Stimulated activated memory B cell treated with anti-CD40 and anti-IgM and Interleukin-4, amounts not matched to agents 10 μg/mL and 1 μg/mL and 100 μg/mL, for 72 hours (primary cell): ENCODE measurements around the gene ACER2.
"Not testable (repeated sequence)": the region's sequence is repeated elsewhere in the genome, so short reads cannot be mapped to it uniquely, and the experiment has no call there.

ENCODE experiments used
- ATAC-seq: fragments of 150-1000 bp; cut with Tn5 transposase; 2 replicates; pipeline ENCODE4 v1.10.0; 2021
- H3K27ac Mint-ChIP-seq: one replicate; pipeline ENCODE4 v1.8.0; 2022; ENCODE audit warnings: mild to moderate bottlenecking, mixed read lengths
- H3K27me3 Mint-ChIP-seq: one replicate; pipeline ENCODE4 v1.8.0; 2022; ENCODE audit warnings: mixed read lengths
- H3K36me3 Mint-ChIP-seq: one replicate; pipeline ENCODE4 v1.8.0; 2022; ENCODE audit warnings: mixed read lengths
- H3K4me1 Mint-ChIP-seq: one replicate; pipeline ENCODE4 v1.8.0; 2022; ENCODE audit warnings: mixed read lengths
- H3K4me3 Mint-ChIP-seq: one replicate; pipeline ENCODE4 v1.8.0; 2022; ENCODE audit warnings: mild to moderate bottlenecking, moderate library complexity, mixed read lengths
- H3K9me3 Mint-ChIP-seq: one replicate; pipeline ENCODE4 v1.8.0; 2022; ENCODE audit warnings: mixed read lengths

ACER2 gene

DNA sequence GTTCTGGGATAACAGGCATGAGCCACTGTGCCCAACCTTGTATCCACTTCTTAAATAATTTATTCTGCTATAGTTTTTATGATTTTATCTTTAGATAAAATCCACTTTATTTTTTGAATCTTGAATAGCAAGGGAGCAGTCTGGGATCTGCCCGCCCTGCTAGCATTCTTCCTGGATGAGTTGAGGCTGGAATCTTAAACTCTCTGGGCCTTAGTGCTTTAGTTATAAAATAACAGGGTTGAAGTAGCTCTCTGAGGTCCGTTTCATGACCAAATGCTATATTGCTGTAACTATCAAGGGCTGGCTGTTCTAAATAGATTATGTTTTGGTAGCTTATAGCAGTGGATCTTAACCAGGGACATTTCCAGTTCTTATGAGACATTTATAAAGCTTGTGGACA, 20.8 kb downstream of the ACER2 start:
- Mint-ChIP-seq H3K36me3 (peaks cover 25% of the 10 kb centered on the region), H3K4me1 (no peaks in the 10 kb centered on the region), H3K9me3 (no peaks in the 10 kb centered on the region), H3K4me3 (no peak overlapping the region), H3K27me3 (no peaks in the 10 kb centered on the region), H3K27ac (no peak overlapping the region)
- no peak for ATAC-seq

DNA sequence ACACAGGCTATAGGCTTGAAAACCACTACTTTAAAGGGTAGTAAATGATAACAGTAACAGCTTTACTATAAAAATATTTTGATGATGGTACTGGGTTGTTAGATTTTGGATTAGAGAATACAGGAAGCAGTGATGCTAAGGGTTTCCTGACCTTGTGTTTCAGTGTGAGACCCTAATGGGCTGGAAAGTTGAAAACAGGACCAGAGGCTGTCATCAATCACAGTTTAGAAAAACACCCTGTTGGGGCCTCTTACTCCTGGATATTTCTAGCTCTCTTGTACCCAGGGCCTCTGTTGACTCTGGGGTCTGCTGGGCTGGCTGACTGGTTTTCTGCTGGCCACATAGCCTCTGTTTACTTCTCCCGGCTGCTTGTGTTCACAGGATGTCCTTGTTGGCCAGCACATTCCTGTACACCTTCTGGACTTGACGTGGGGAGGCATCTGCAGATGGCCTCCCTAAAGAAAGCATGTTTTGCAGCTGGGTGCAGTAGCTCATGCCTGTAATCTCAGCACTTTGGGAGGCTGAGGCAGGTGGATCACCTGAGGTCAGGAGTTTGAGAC, 21.5 kb downstream of the ACER2 start:
- no peak overlapping the region for H3K27ac Mint-ChIP-seq
- H3K4me1 Mint-ChIP-seq: no peaks in the 10 kb centered on the region
- ATAC-seq: no peak
- no peak overlapping the region for H3K4me3 Mint-ChIP-seq
- no peaks in the 10 kb centered on the region for H3K9me3 Mint-ChIP-seq
- peaks cover 23% of the 10 kb centered on the region for H3K36me3 Mint-ChIP-seq
- H3K27me3 Mint-ChIP-seq: no peaks in the 10 kb centered on the region

DNA sequence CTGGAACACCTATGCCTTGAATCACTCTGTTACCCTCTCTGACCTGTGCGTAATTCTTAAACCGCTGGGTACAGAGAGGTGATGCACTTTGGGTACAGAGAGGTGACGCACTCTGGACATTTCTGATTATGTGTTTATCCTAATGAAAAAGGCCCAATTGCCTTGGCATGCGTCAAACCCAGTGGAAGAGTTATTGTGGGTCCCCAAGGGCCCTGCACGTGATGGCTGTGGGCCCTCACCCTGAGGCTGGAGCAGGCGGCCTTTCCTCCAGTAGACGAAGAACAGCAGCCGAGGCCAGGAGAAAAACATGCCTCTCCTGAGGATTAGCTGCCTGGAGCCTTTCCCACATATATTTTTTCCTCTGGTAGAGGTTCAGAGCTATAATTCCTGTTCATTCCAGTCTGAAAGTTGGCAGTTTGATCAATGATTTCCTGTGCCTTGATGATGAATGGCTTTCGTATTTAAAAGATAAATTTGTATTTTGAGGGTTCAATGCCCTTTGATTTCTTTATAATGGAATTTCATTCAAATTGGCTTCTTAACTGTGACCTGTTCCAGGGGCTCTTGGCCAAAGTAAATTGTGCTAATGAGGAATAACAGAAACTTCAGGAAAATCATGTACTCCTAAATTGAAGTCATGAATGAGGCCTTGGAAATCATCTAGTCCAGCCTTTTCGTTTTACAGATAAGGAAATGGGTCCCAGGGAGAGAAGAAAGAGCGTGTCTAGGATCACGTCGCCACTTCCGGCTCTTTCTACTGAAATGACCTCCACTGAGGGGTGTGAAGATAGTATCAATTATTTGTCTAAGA, 22.8 kb downstream of the ACER2 start:
- ATAC-seq: no peak
- H3K4me1 Mint-ChIP-seq: no peaks in the 10 kb centered on the region
- H3K36me3 Mint-ChIP-seq: peaks cover 15% of the 10 kb centered on the region
- no peak overlapping the region for H3K4me3 Mint-ChIP-seq
- H3K27me3 Mint-ChIP-seq: no peaks in the 10 kb centered on the region
- H3K27ac Mint-ChIP-seq: no peak overlapping the region
- no peaks in the 10 kb centered on the region for H3K9me3 Mint-ChIP-seq

DNA sequence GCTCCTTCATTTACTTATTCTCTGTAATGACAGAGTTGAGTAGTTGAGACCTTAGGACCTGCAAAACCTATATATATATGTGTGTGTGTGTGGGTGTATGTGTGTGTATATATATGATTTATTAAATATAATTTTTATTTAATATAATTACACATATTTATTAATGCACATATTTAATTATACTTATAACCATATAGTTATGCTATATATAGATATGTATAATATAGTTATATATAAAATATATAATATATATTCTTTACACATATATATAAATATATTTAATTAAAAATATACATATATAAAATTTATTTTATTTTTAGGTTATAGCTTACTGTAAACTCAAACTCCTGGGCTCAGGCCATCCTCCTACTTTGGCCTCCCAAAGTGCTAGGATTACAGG, 23.7 kb downstream of the ACER2 start:
- Mint-ChIP-seq H3K36me3 (peaks cover 22% of the 10 kb centered on the region), H3K4me1 (no peaks in the 10 kb centered on the region), H3K27ac (no peak overlapping the region), H3K4me3 (no peak overlapping the region), H3K9me3 (no peaks in the 10 kb centered on the region), H3K27me3 (no peaks in the 10 kb centered on the region)
- no peak for ATAC-seq

- not testable (repeated sequence) for H3K9me3 Mint-ChIP-seq, H3K4me1 Mint-ChIP-seq, H3K27me3 Mint-ChIP-seq, H3K4me3 Mint-ChIP-seq, ATAC-seq, H3K27ac Mint-ChIP-seq
- peaks cover 18% of the 10 kb centered on the region for H3K36me3 Mint-ChIP-seq
Measured at GRCh38 chr9:19433729-19434128, 24.9 kb downstream of the ACER2 start.

DNA sequence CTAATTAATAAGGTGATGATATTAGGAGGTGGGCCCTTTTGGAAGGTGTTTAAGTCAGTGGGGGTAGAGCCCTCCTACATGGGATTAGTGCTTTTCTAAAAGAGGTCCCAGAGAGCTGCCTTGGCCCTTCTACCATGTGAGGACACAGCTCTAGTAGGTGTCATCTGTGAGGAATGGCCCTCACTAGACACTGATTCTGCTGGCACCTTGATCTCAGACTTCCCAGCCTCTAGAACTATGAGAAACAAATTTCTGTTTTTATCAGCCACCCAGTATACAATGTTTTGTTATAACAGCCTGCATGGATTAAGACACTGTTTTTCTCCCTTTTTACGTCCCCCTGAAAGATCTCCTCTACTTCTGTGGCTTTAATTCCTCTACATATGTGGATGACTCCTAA, 31.6 kb downstream of the ACER2 start:
- H3K4me3 Mint-ChIP-seq: no peak overlapping the region
- H3K27me3 Mint-ChIP-seq: no peaks in the 10 kb centered on the region
- H3K27ac Mint-ChIP-seq: peak overlapping the region; percentile 84
- no peak for ATAC-seq
- H3K4me1 Mint-ChIP-seq: peaks cover 10% of the 10 kb centered on the region
- peaks cover 27% of the 10 kb centered on the region for H3K36me3 Mint-ChIP-seq
- no peaks in the 10 kb centered on the region for H3K9me3 Mint-ChIP-seq

DNA sequence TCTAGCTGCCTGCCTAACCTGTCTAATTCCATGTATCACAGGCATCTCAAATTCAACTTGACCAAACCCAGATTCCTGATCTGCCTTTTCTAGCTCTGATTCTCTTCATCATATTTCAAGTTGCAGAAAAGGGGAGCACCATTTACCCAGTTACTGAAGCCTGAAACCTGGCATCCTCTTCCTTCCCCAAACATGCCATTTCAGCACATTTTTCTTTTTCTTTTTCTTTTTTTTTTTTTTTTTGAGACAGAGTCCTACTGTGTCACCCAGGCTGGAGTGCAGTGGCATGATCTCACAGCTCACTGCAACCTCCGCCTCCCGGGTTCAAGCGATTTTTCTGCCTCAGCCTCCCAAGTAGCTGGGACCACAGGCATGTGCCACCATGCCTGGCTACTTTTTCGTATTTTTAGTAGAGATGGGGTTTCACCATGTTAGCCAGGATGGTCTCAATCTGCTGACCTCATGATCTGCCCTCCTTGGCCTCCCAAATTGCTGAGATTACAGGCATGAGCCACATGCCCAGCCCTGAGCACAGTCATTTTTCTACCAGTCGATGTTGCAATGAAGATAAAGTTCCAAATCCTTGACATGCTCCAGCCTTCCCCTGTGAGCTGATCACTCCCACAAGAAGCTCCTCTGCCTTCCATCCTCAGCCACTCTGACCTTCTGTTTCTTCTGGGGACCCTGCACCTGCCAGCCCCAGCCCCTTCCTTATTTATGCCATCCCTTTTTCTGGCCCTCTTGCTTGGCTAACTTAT, 32.2 kb downstream of the ACER2 start:
- peaks cover 32% of the 10 kb centered on the region for H3K36me3 Mint-ChIP-seq
- H3K27ac Mint-ChIP-seq: peak overlapping the region; percentile 84
- no peaks in the 10 kb centered on the region for H3K9me3 Mint-ChIP-seq
- peaks cover 10% of the 10 kb centered on the region for H3K4me1 Mint-ChIP-seq
- H3K4me3 Mint-ChIP-seq: no peak overlapping the region
- no peak for ATAC-seq
- no peaks in the 10 kb centered on the region for H3K27me3 Mint-ChIP-seq

DNA sequence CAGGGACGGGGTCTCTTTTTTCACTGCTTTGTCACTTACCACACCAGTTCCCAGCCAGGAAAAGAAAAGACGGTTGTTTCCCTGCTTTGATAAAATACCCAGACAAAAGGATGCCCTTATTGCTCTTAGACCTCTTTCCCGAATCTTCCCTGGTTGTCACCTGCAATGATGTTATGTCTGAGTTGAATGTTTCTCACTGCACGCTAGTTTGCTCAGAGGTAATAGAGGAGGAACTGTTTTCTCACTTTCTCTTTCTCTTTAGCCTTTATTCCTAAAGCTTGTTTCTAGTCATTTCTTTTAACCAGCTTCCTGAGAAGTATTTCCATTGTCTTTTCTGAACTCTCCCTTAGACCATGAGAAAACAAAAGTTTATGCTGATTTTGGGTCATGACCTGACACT, 32.9 kb downstream of the ACER2 start:
- Mint-ChIP-seq H3K9me3 (no peaks in the 10 kb centered on the region), H3K27ac (peak overlapping the region; percentile 84), H3K36me3 (peaks cover 30% of the 10 kb centered on the region), H3K27me3 (no peaks in the 10 kb centered on the region), H3K4me3 (peak overlapping the region; percentile 70), H3K4me1 (peaks cover 10% of the 10 kb centered on the region)
- ATAC-seq: peak; percentile 56

DNA sequence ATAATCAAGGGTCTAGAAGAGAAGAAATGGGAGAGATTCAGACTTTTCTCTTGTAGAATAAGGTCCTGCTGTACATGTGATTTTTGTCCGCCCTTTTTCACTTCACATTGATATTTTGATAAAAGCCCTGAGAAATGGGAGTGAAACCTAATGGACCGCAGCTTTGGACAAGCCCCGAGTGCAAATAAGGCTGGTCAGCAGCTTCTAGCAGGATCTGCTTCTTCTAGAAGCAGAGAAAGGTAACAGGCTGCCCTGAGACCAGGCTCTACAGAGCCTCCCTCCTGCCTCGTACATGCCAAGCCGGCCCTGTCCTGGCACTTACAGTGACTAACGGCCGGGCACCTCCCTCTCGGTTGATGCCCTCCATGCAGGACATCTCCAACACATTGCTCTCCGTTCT, 33.4 kb downstream of the ACER2 start:
- Mint-ChIP-seq H3K27me3 (no peaks in the 10 kb centered on the region), H3K4me3 (no peak overlapping the region), H3K9me3 (no peaks in the 10 kb centered on the region), H3K4me1 (peaks cover 10% of the 10 kb centered on the region), H3K27ac (peak overlapping the region; percentile 84), H3K36me3 (peaks cover 25% of the 10 kb centered on the region)
- ATAC-seq: no peak

DNA sequence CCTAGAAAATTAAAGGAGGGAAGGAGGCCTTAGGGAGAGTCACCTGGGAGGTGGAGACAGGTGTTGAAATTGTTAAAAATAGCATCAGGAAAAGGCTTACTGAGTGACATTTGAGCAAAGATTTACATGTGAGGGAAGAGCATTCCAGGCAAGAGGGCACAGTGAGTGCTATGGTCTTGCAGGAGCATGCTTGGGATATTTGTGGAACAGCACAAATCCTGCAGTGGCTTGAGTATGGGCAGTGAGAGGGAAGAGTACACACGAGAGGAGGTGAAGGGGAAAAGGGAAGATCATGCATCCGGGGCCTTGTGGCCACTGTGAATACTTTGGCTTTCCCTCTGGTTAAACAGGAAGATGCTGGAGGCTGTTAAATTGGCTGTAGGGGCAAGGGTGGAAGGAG, 36.6 kb downstream of the ACER2 start:
- no peaks in the 10 kb centered on the region for H3K9me3 Mint-ChIP-seq
- ATAC-seq: no peak
- H3K27ac Mint-ChIP-seq: no peak overlapping the region
- H3K27me3 Mint-ChIP-seq: no peaks in the 10 kb centered on the region
- H3K36me3 Mint-ChIP-seq: peaks cover 8% of the 10 kb centered on the region
- peaks cover 10% of the 10 kb centered on the region for H3K4me1 Mint-ChIP-seq
- H3K4me3 Mint-ChIP-seq: no peak overlapping the region

DNA sequence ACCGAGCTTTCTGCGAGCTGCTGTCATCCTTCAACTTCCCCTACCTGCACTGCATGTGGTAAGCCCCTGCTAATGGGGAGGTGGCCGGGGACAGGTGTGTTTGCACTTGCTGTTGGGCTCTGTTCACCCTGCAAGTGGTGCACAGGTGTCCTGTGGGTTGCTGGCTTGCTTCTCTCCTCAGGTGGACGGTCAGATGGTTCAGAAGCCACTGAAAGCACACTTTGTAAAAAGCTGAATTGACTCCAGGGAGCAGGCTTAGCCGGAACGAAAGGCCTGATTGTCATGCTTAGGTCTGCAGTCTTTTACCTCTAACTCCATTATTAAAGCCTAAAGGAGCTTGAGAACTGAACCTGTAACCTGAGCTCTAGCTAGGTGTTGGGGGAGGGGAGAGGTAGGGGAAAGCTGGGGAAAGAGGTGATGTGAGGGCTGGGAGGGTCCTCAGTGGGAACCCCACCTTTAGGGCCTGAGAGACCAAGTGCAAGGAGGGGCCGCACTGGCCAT, 37.6 kb downstream of the ACER2 start:
- no peaks in the 10 kb centered on the region for H3K27me3 Mint-ChIP-seq
- no peak overlapping the region for H3K4me3 Mint-ChIP-seq
- H3K9me3 Mint-ChIP-seq: no peaks in the 10 kb centered on the region
- ATAC-seq: no peak
- H3K36me3 Mint-ChIP-seq: peaks cover 8% of the 10 kb centered on the region
- peaks cover 12% of the 10 kb centered on the region for H3K4me1 Mint-ChIP-seq
- no peak overlapping the region for H3K27ac Mint-ChIP-seq

DNA sequence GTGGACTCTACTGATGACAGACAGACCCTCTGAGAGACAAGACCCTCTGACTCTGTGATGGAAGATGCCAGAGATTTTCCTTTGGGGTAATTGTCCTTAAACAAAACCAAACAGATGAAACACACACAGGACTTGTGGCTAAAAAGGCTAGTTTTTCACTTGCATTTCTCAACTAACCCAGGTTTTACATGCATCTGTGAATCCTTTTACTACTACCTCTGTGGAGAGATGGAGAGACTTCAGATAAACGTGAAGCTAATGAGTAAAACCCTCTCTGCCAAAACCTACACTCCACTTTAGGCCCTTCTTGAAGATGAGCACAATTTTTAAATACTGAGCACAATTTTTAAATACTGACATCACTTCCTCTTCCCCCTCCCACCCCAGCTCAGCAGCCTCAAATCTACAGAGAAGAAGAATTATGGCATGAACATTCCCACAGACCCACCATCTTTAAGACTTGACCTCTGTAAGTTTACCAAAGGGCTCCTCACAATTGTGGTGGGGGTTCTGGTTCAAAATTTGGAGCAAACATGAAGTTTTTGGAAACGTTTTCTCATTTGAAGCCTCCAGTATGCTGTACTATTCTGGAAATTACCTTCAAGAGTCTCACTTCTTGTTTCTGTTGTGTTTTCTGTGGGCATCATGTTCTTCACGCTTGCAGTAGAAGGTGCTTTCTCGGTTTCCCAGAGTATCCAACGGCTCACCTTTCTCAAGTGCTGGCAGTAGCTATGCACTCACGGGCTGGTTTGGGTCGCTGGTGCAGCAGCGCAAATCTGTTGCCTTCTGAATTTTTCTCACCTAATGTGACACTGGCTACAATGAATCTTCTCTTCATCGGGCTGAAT, 42.7 kb downstream of the ACER2 start:
- ATAC-seq: peak; percentile 92
- H3K4me1 Mint-ChIP-seq: peaks cover 13% of the 10 kb centered on the region
- peak overlapping the region; percentile 95 for H3K27ac Mint-ChIP-seq
- no peaks in the 10 kb centered on the region for H3K36me3 Mint-ChIP-seq
- H3K9me3 Mint-ChIP-seq: no peaks in the 10 kb centered on the region
- peak overlapping the region; percentile 75 for H3K4me3 Mint-ChIP-seq
- H3K27me3 Mint-ChIP-seq: no peaks in the 10 kb centered on the region

GRCh38 chr9:19456426-19456825, 47.6 kb downstream of the ACER2 start:
- H3K27me3 Mint-ChIP-seq: no peaks in the 10 kb centered on the region
- H3K4me1 Mint-ChIP-seq: peaks cover 17% of the 10 kb centered on the region
- peak; percentile 32 for ATAC-seq
- no peaks in the 10 kb centered on the region for H3K36me3 Mint-ChIP-seq
- no peak overlapping the region for H3K4me3 Mint-ChIP-seq
- H3K9me3 Mint-ChIP-seq: no peaks in the 10 kb centered on the region
- peak overlapping the region; percentile 12 for H3K27ac Mint-ChIP-seq

GRCh38 chr9:19456996-19457692, 48.3 kb downstream of the ACER2 start:
- Mint-ChIP-seq H3K4me3 (peak overlapping the region; percentile 57), H3K4me1 (peaks cover 10% of the 10 kb centered on the region), H3K27ac (peak overlapping the region; percentile 12), H3K9me3 (no peaks in the 10 kb centered on the region), H3K27me3 (no peaks in the 10 kb centered on the region), H3K36me3 (no peaks in the 10 kb centered on the region)
- ATAC-seq: peak; percentile 77
